Left kidney (tissue), 2 donors: ENCODE measurements around the gene PADI3. TPM values are rescaled to one million over a fixed set of nuclear protein-coding genes. Genes with fewer than 3 reads are reported as not detected.

Experiments used
- DNase-seq: peaks from one replicate; pipeline ENCODE4 v3.0.0-alpha.2; 2013
- polyA plus RNA-seq: library from polyadenylated mRNA; unstranded; fragments of 120-200 nt; gene quantifications from one replicate; pipeline ENCODE4 v1.2.1, GENCODE V29; 2013; ENCODE audit not compliant: insufficient read length

The PADI3 gene
- polyA plus RNA-seq, 1 donor = 0.08 TPM

- DNase-seq = no peak
These were observed 23.7 kb downstream of the PADI3 start for GRCh38 chr1:17272646-17273045.

GRCh38 chr1:17273096-17273495, 24.2 kb downstream of the PADI3 start:
- no peak for DNase-seq

DNA sequence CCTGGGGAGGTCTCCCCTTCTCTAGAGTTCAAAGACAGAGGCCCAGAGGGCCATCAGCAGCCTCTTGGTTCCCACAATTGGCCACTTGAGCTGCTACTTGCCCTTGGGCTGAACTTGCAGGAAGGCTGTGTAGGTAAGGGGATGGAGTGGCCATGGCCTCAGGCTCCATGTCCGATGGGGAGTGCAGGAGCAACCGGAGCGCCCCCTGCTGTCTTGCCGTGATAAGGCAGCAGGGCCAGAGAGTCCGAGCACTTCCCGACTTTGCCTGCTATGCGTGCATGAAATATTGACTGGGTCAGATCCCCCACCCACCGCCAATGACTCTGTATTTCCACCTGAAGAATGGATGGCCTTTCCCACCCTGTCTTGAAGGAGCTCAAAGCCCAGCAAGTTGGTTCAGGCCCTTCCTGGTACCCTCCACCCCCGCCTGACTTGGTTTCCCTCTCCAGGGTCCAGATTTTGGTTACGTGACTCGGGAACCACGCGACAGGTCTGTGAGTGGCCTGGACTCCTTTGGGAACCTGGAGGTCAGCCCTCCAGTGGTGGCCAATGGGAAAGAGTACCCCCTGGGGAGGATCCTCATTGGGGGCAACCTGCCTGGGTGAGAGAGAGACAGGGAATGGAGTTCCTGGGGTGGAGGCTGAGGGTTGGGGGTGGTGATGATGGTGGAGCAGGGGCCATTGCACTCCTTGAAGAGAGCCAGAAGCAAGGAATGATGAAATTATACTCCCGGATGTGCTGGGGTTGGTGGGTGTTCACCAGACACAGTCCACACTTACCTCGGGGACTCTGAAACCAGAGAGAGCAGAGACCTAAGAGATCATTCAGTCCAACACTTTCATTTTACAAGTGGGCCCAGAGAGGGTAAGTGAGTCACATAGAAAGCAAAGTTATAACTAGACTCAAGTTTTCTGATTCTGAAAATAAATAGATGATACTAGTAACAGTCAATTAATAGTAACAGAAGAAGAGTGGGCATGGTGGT, 25.6 kb downstream of the PADI3 start:
- no peak for DNase-seq

GRCh38 chr1:17276568-17276967, 27.7 kb downstream of the PADI3 start:
- no peak for DNase-seq

- DNase-seq = no peak
These were observed 28.7 kb downstream of the PADI3 start for GRCh38 chr1:17277511-17278159.

- DNase-seq = no peak
These were observed 30.3 kb downstream of the PADI3 start for GRCh38 chr1:17278996-17279830.

GRCh38 chr1:17280436-17280835, 31.5 kb downstream of the PADI3 start:
- DNase-seq = no peak

GRCh38 chr1:17280894-17281293, 32.0 kb downstream of the PADI3 start:
- DNase-seq = no peak

DNA sequence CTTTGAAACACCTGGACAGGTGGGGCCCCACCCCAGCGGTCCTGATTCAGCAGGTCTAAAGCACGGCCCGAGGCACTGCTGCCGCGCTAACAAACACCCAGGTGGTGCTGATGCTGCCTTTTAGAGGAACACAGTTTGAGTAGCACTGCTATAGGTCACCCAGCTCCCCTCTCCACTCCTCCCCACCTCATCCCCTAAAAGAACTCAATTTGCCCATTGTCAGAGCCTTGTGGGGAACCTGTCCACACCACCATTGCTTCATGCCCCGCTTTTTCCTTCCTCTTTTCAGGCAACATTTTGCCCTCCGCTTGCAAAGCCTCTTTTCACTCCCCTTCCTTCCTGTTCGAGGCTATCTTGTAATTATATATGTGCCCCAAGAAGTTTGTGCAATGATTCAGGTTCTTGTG, 32.9 kb downstream of the PADI3 start:
- DNase-seq = no peak

GRCh38 chr1:17282836-17283235, 33.9 kb downstream of the PADI3 start:
- DNase-seq = no peak

DNA sequence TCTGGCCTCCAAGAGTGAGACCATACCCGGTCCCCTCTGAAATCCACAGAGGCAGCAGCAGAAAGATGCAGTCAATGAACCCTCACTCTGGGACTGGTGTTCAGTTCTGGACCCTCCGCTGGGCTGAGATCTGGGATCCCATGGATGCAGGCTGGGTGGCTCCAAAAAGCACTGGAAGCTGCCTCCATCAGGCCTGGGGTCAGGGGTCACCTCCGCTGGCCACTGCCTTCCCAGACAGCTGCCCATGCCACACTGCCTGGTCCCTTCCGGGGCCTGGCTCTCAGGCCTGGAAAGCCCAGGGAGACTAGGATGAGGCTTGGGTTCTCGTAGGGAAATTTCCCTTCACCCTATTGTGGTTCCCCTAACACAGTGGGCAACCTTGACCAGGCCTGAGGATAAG, 37.7 kb downstream of the PADI3 start:
- no peak for DNase-seq

DNA sequence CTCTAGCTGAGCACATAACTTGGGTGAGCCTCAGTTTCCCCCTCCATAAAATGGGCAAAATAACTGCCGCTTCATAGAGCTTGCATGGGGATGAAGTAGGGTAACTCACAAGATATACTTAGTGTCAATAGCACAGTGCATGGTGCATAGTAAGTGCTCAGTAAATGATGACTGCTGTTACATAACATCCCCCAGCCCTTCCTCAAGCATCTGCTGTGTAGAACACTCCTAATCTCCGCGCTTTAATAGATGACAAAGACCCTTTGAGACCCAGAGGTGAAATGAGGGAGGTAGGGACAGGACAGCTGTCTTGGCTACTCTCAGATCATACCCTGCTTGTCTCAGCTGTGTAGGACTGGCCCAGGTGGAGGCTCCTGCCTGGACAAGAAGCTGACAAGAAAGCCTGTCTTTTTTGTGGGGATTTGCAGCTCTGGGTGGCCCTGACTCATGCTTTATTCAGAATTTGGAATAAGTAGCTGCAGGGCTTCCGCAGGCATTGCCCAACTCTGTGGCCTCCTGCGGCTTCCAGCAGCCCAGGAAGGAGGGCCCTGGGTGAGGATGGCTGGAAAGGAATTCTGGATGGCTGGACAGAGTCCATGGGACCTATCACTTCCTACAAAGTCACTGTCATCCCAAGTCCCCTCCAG, 38.4 kb downstream of the PADI3 start:
- DNase-seq = no peak

- no peak for DNase-seq
These were observed 40.8 kb downstream of the PADI3 start for GRCh38 chr1:17289721-17290120.

- no peak for DNase-seq
These were observed 41.7 kb downstream of the PADI3 start for GRCh38 chr1:17290553-17290952.

GRCh38 chr1:17292299-17293160, 43.6 kb downstream of the PADI3 start:
- no peak for DNase-seq

DNA sequence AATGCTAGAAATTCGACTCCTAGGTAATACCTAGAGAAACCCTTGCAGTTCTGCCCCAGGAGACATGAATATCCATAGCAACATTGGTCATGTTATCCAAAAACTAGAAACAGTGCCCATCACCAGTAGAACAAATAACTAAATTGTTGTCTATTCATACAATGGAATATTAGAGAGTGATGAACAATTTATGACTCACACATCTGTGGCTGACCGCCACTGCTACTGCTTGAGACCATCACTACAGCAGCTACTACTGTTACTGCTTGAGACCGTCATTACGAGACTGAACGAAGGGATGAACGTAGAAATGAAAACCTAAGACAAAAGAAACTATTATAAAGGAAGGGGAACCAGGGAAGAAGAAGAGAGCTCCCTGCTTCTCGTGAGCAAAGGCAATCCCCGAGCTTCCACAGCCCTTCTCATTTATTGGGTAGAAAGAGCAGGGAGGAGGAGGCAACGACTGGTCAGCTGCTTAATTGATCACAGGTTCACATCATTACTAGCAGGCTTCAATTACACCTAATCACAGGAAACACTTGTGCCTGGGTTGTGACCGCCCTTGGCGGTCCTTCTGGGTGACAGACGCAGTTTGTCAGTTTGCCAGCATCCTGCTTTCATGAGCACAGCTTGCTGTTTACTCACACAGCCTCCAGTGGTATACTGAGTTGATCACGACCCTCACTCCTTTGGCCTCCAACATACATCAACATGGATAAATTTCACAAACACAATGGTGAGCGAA, 45.0 kb downstream of the PADI3 start:
- no peak for DNase-seq

GRCh38 chr1:17295292-17295691, 46.4 kb downstream of the PADI3 start:
- DNase-seq = no peak

- DNase-seq = no peak
These were observed 47.2 kb downstream of the PADI3 start for GRCh38 chr1:17296086-17296485.

DNA sequence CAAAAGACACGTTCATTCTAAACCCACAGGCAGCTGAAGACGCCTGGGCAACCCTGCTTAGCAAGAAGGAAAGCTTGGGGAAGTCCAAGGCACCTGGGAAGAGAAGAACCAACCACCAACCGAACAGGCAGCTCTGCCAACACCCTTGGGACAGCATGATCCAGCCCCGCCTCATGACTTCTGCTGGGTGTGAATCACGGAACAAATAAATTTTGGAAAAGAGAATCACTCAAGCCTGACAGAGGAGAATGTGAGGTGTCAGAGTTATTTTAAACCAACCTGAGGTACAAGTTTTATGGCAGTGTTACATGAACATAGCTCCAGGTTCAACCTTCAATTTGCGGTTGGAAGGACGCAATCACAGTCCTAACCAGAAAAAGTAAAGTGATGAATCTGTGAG, 49.1 kb downstream of the PADI3 start:
- no peak for DNase-seq

GRCh38 chr1:17301767-17302166, 52.9 kb downstream of the PADI3 start:
- no peak for DNase-seq
